WI38 (cell line): ENCODE data around the gene MPC1L.
"Not testable (repeated sequence)": the region's sequence is repeated elsewhere in the genome, so short reads cannot be mapped to it uniquely, and the experiment has no call there.

Experiments used
- H3K4me3 ChIP-seq: 2 replicates; pipeline ENCODE4 v1.5.1; 2011; ENCODE audit warnings: low read depth, mild to moderate bottlenecking, control low read depth, low read length
- TF ChIP-seq, protein P1 (sequence below): IDR thresholded peaks from 2 replicates; pipeline ENCODE4 v1.5.1; 2012; ENCODE audit warnings: low read depth, mild to moderate bottlenecking, control low read depth, low read length

The MPC1L gene

GRCh38 chrX:40580537-40581335 lies 42.5 kb upstream of the MPC1L start, which contains the start of gene ATP6AP2:
Gene ATP6AP2, plus strand, starts transcription at chrX:40580970. Its CDS starts 96 bp downstream, at chrX:40581066.
- peak within 1 kb of the TSS; percentile 71 for H3K4me3 ChIP-seq
- TF ChIP-seq, protein P1, sequence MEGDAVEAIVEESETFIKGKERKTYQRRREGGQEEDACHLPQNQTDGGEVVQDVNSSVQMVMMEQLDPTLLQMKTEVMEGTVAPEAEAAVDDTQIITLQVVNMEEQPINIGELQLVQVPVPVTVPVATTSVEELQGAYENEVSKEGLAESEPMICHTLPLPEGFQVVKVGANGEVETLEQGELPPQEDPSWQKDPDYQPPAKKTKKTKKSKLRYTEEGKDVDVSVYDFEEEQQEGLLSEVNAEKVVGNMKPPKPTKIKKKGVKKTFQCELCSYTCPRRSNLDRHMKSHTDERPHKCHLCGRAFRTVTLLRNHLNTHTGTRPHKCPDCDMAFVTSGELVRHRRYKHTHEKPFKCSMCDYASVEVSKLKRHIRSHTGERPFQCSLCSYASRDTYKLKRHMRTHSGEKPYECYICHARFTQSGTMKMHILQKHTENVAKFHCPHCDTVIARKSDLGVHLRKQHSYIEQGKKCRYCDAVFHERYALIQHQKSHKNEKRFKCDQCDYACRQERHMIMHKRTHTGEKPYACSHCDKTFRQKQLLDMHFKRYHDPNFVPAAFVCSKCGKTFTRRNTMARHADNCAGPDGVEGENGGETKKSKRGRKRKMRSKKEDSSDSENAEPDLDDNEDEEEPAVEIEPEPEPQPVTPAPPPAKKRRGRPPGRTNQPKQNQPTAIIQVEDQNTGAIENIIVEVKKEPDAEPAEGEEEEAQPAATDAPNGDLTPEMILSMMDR = no peak

DNA sequence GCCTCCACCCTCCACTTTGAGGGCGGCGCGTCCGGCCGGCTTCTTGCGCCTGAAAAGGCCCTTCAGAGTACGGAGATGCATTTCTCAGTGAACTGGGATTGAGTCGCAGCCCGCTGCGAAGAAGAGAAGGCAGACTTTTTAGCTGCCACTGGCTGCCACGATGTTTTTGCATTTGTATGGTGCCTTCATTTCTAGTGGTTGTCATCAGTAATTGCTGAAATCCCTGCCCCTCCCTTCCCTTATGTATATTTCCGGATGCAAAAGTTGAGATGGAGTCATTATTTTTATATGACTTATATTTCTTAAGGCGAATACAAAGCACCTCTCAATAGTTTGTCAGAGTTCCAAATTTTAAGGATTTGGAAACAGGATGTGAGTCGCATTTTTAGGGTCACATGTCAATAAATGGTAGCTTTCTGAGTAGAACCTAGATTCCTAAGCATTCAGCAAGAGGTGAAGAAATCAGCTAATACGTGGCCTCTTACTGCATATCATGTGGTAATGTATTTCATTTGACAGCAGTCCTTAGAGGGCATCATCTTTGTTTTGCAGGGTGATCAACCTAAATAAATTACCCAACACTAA lies 41.8 kb upstream of the MPC1L start:
- H3K4me3 ChIP-seq = peak overlapping the region; percentile 71
- TF ChIP-seq, protein P1 = no peak

DNA sequence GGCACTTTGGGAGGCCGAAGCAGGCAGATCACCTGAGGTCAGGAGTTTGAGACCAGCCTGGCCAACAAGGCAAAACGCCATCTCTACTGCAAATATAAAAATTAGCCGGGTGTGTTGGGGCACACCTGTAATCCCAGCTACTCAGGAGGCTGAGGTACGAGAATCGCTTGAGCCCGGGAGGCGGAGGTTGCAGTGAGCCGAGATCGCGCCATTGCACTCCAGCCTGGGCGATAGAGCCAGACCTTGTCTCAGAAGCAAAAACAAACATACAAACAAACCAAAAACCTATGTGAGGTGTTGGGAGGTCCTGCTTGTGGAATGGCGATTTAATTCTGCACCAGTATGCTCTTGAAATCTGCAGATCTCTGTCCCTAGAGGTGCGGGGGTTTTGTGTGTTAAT lies 41.0 kb upstream of the MPC1L start:
- H3K4me3 ChIP-seq = not testable (repeated sequence)

DNA sequence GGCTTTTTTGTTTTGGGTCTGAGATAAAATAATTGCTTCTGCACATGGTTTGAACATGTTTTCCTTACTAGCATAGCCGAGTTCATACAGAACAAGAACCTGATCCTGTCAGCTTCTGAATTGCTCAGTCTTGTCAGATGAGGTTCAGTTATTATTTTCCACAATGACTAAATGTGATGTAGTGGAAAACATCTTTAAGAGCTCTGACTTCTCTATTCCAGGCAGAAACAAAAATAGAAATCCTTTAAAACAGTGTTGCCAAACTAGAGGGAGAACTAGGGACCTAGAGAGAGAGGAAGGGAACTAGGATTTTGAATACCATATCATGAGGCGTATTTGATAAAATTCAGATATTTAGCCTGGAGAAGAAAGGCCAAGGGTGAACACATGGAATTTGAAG lies 40.4 kb upstream of the MPC1L start:
- H3K4me3 ChIP-seq = no peak overlapping the region
- TF ChIP-seq, protein P1 = no peak

GRCh38 chrX:40587623-40588022 lies 35.6 kb upstream of the MPC1L start:
- not testable (repeated sequence) for H3K4me3 ChIP-seq

- not testable (repeated sequence) for H3K4me3 ChIP-seq
Measured at GRCh38 chrX:40589616-40590321, 33.5 kb upstream of the MPC1L start.

- H3K4me3 ChIP-seq = no peak overlapping the region
- TF ChIP-seq, protein P1 = no peak
Measured at GRCh38 chrX:40603446-40603845, 19.8 kb upstream of the MPC1L start.

DNA sequence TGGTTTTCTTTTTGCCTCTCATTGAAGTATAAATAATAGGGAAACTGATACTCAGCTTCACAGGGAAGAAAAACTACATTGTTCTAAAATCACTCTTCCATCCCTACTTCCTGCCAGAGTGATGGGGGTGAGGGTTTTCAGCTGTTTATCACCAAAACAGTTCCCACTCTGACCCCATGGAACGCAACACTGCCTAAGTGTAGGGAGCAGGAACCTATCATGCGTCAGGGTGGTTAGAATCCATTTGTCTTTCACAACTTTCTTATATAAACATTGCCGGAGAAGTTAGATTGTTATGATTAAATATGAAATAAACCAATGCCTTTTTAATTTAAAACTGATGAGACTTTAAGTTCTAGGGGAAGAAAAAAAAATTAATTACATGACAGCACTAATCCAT lies 15.8 kb upstream of the MPC1L start:
- H3K4me3 ChIP-seq = no peak overlapping the region
- TF ChIP-seq, protein P1 = no peak
